H1 (cell line): ENCODE data around the gene RECK. TPM values are rescaled to one million over a fixed set of nuclear protein-coding genes. Genes with fewer than 3 reads are reported as not detected.

Experiments
- CTCF ChIA-PET: fragments of 300-600 bp; sonication (Branson Sonifier 250); formaldehyde crosslinking; loops from one replicate; lab custom pipeline; 2021; ENCODE audit not compliant: partially characterized antibody; lab: Charles Lee
- POLR2A ChIA-PET: fragments of 300-600 bp; sonication (Branson Sonifier 250); formaldehyde crosslinking; loops from one replicate; lab custom pipeline; 2021; ENCODE audit warnings: inconsistent platforms; ENCODE audit not compliant: partially characterized antibody; lab: Charles Lee
- DNase-seq, 2 experiments: peaks; one replicate each; pipeline versions ENCODE4 v3.0.0 to v3.0.0-alpha.2; 2010 to 2022; ENCODE audit warnings: low spot score in 2 of 2, low read depth in 1 of 2, mixed read lengths in 1 of 2
- FAIRE-seq: peaks from 2 replicates; lab custom pipeline; 2011; peaks lifted over from hg19 to GRCh38; lab: Jason Lieb, UNC
- H2AFZ ChIP-seq: 2 replicates; pipeline ENCODE4 v1.8.1; 2012; ENCODE audit warnings: low read length, inconsistent platforms
- H2AK5ac ChIP-seq: 2 replicates; pipeline ENCODE4 v1.6.1; 2013; ENCODE audit warnings: low read depth, low read length
- H2BK120ac ChIP-seq: replicated peaks from 2 replicates; pipeline ENCODE3; 2013; ENCODE audit warnings: low read depth, low read length, inconsistent platforms
- H2BK12ac ChIP-seq: 2 replicates; pipeline ENCODE4 v1.6.1; 2013; ENCODE audit warnings: low read depth, low read length
- H2BK15ac ChIP-seq: 2 replicates; pipeline ENCODE4 v1.6.1; 2013; ENCODE audit warnings: low read length
- H2BK20ac ChIP-seq: 2 replicates; pipeline ENCODE4 v1.6.1; 2013; ENCODE audit warnings: low read length
- H2BK5ac ChIP-seq: 2 replicates; pipeline ENCODE4 v1.6.1; 2013; ENCODE audit warnings: low read depth, low read length
- H3K14ac ChIP-seq: 2 replicates; pipeline ENCODE4 v1.6.1; 2013; ENCODE audit warnings: inconsistent platforms; ENCODE audit not compliant: insufficient read length
- H3K18ac ChIP-seq: 2 replicates; pipeline ENCODE4 v1.6.1; 2013; ENCODE audit warnings: low read length; ENCODE audit errors: extremely low read depth
- H3K23ac ChIP-seq: 2 replicates; pipeline ENCODE4 v1.6.1; 2013; ENCODE audit warnings: inconsistent platforms; ENCODE audit not compliant: insufficient read length
- H3K23me2 ChIP-seq: 2 replicates; pipeline ENCODE4 v1.6.1; 2013; ENCODE audit warnings: low read depth, low read length
- H3K27ac ChIP-seq: 2 replicates; pipeline ENCODE4 v1.6.1; 2011; ENCODE audit warnings: low read depth, low read length, inconsistent platforms
- H3K27me3 ChIP-seq, 4 experiments: replicated peaks in 1 of 4; 1 replicate in 1 of 4; 2 replicates in 3 of 4; pipeline versions ENCODE4 v1.6.1 to v1.8.1; 2011 to 2013; ENCODE audit warnings: low read length in 3 of 4, mild to moderate bottlenecking in 3 of 4, inconsistent platforms in 2 of 4, mixed read lengths in 2 of 4, moderate library complexity in 1 of 4; ENCODE audit not compliant: control insufficient read depth in 3 of 4, insufficient read depth in 3 of 4; ENCODE audit errors: extremely low read depth in 1 of 4
- H3K36me3 ChIP-seq, 4 experiments: 2 replicates each; pipeline versions ENCODE4 v1.6.1 to v1.8.1; 2011 to 2013; ENCODE audit warnings: mild to moderate bottlenecking in 4 of 4, low read length in 3 of 4, moderate library complexity in 2 of 4, control low read depth in 1 of 4, inconsistent platforms in 1 of 4; ENCODE audit not compliant: insufficient read depth in 4 of 4, control insufficient read depth in 2 of 4
- H3K4ac ChIP-seq: replicated peaks from 2 replicates; pipeline ENCODE3; 2013; ENCODE audit warnings: low read length, low read depth, mixed read lengths, inconsistent platforms; ENCODE audit not compliant: insufficient read length
- H3K4me1 ChIP-seq, 4 experiments: replicated peaks in 1 of 4; 1 replicate in 1 of 4; 2 replicates in 3 of 4; pipeline versions ENCODE4 v1.6.1 to v1.8.1; 2011 to 2013; ENCODE audit warnings: low read length in 3 of 4, inconsistent platforms in 2 of 4, mixed read lengths in 1 of 4; ENCODE audit not compliant: insufficient read depth in 4 of 4, control insufficient read depth in 3 of 4
- H3K4me2 ChIP-seq, 2 experiments: 2 replicates each; pipeline versions ENCODE4 v1.6.1 to v1.8.1; 2011 to 2013; ENCODE audit warnings: low read depth in 2 of 2, low read length in 2 of 2, control low read depth in 1 of 2, inconsistent platforms in 1 of 2, mild to moderate bottlenecking in 1 of 2; ENCODE audit not compliant: insufficient read depth in 1 of 2
- H3K4me3 ChIP-seq, 4 experiments: fragments of 200-600, 300-600 bp in 1 of 4; sonication (generic), shearing (Covaris generic), sonication (Bioruptor Twin) in 1 of 4; 2 replicates each; pipeline versions ENCODE4 v1.5.1 to v1.8.1; 2011 to 2016; ENCODE audit warnings: low read length in 4 of 4, low read depth in 3 of 4, control low read depth in 2 of 4, inconsistent platforms in 2 of 4, mild to moderate bottlenecking in 2 of 4, mixed read lengths in 1 of 4, moderate library complexity in 1 of 4; ENCODE audit not compliant: insufficient read depth in 2 of 4; ENCODE audit errors: extremely low read depth in 1 of 4
- H3K56ac ChIP-seq: replicated peaks from 2 replicates; pipeline ENCODE3; 2013; ENCODE audit warnings: low read depth, mild to moderate bottlenecking, mixed read lengths, low read length, inconsistent platforms; ENCODE audit not compliant: insufficient read length
- H3K79me1 ChIP-seq: 2 replicates; pipeline ENCODE4 v1.6.1; 2013; ENCODE audit warnings: low read depth, low read length, control low read depth
- H3K79me2 ChIP-seq, 2 experiments: 2 replicates each; pipeline versions ENCODE4 v1.6.1 to v1.8.1; 2012 to 2013; ENCODE audit warnings: low read length in 2 of 2, mild to moderate bottlenecking in 2 of 2, inconsistent platforms in 1 of 2; ENCODE audit not compliant: insufficient read depth in 2 of 2, control insufficient read depth in 1 of 2
- H3K9ac ChIP-seq, 4 experiments: replicated peaks in 1 of 4; 1 replicate in 1 of 4; 2 replicates in 3 of 4; pipeline versions ENCODE4 v1.6.1 to v1.8.1; 2011 to 2013; ENCODE audit warnings: low read depth in 3 of 4, low read length in 3 of 4, control low read depth in 2 of 4, mild to moderate bottlenecking in 2 of 4, moderate library complexity in 2 of 4, inconsistent platforms in 1 of 4; ENCODE audit errors: extremely low read depth in 1 of 4
- H3K9me3 ChIP-seq, 2 experiments: 2 replicates each; pipeline versions ENCODE4 v1.6.1 to v1.8.1; 2012 to 2013; ENCODE audit warnings: mild to moderate bottlenecking in 2 of 2, moderate library complexity in 2 of 2, control low read depth in 1 of 2, inconsistent platforms in 1 of 2, low read depth in 1 of 2, low read length in 1 of 2, mixed read lengths in 1 of 2; ENCODE audit not compliant: insufficient read depth in 2 of 2
- H4K20me1 ChIP-seq, 2 experiments: replicated peaks in 1 of 2; 2 replicates each; pipeline versions ENCODE3 to v1.8.1; 2011 to 2013; ENCODE audit warnings: inconsistent platforms in 2 of 2, low read length in 2 of 2, mild to moderate bottlenecking in 1 of 2; ENCODE audit not compliant: insufficient read depth in 2 of 2, control insufficient read depth in 1 of 2
- H4K5ac ChIP-seq: 2 replicates; pipeline ENCODE4 v1.6.1; 2013; ENCODE audit warnings: low read length, low read depth, mixed read lengths, inconsistent platforms; ENCODE audit not compliant: insufficient read length
- H4K8ac ChIP-seq: 2 replicates; pipeline ENCODE4 v1.8.0; 2013; ENCODE audit warnings: mild to moderate bottlenecking, moderate library complexity, low read length, inconsistent platforms; ENCODE audit not compliant: insufficient read depth; ENCODE audit errors: extremely low read depth
- H4K91ac ChIP-seq: replicated peaks from 2 replicates; pipeline ENCODE3; 2013; ENCODE audit warnings: low read length, mixed read lengths, inconsistent platforms; ENCODE audit not compliant: insufficient read length
- BRCA1 ChIP-seq: IDR thresholded peaks from 2 replicates; pipeline ENCODE4 v1.6.1; 2012; ENCODE audit warnings: low read depth, low read length, improper control_type of control experiment
- CREB1 ChIP-seq: IDR thresholded peaks from 2 replicates; pipeline ENCODE4 v1.6.1; 2012; ENCODE audit warnings: inconsistent platforms
- WGBS, 2 experiments: shearing (Covaris generic) in 1 of 2; methylation state at CpG; one replicate each; pipeline versions ENCODE4 v1.1.6 to v1.1.7; 2013 to 2015; ENCODE audit warnings: low lambda C conversion rate in 2 of 2, mixed read lengths in 2 of 2, inconsistent platforms in 1 of 2, low coverage in 1 of 2, missing lambda C conversion rate in 1 of 2; ENCODE audit not compliant: insufficient replicate concordance in 2 of 2, insufficient coverage in 1 of 2, insufficient read length in 1 of 2; ENCODE audit errors: extremely low coverage in 1 of 2, missing lambda C conversion rate in 1 of 2; 5-methylcytosine and 5-hydroxymethylcytosine counted together
- polyA plus RNA-seq, 7 experiments: library from polyadenylated mRNA; depleted of rRNA in 3 of 7; stranded (reverse) in 5 of 7; unstranded in 2 of 7; fragments of >200 nt in 5 of 7; fragments of 200-250 nt in 2 of 7; gene quantifications; 1 replicate in 5 of 7; 2 replicates in 1 of 7; 4 replicates in 1 of 7; pipeline versions ENCODE4 v1.2.1 to v1.2.3, GENCODE V29; 2011 to 2013; ENCODE audit warnings: missing spikeins in 2 of 7, mixed read lengths in 2 of 7
- total RNA-seq: library from RNA; stranded (reverse); fragmentation: NEBNext Ultra II Directional; extraction: Animal tissue kit (Norgen Biotek cat#: 25700); gene quantifications from 2 replicates; pipeline ENCODE4 v1.2.1, GENCODE V29; 2021

Gene RECK
- total and polyA plus RNA-seq, 2 of the 8 experiments (the other 6 are each of a cell fraction or from before 2014, with no cell fraction given) = 5.4 to 9.8 TPM

GRCh38 chr9:36149197-36149596 lies 112.5 kb downstream of the RECK start:
- Histone ChIP-seq H4K20me1 (peaks cover 0 to 4% of the 10 kb centered on the region in 2 experiments), H2BK5ac (no peak overlapping the region), H3K9me3 (peaks cover 0 to 7% of the 10 kb centered on the region in 2 experiments; a peak in 2 of 4 replicates), H3K4me1 (peaks cover 0 to 4% (median 0%) of the 10 kb centered on the region in 4 experiments; a peak in 1 of 7 replicates), H4K91ac (no peak overlapping the region), H4K8ac (no peak overlapping the region), H3K36me3 (no peaks in the 10 kb centered on the region; a peak in 1 of 8 replicates), H3K79me2 (no peaks in the 10 kb centered on the region), H3K18ac (no peak overlapping the region), H2BK12ac (no peak overlapping the region), H3K4me2 (no peak overlapping the region), H3K23ac (no peak overlapping the region), H2AK5ac (no peak overlapping the region), H4K5ac (no peak overlapping the region), H2BK15ac (no peak overlapping the region), H3K4ac (no peak overlapping the region), H3K56ac (no peak overlapping the region), H2BK120ac (no peak overlapping the region), H3K23me2 (peaks cover 4% of the 10 kb centered on the region; the same call in 1 of the 2 replicates), H3K4me3 (no peak overlapping the region), H3K27ac (no peak overlapping the region), H3K9ac (no peak overlapping the region), H3K14ac (no peak overlapping the region), H2AFZ (no peak overlapping the region), H3K79me1 (no peaks in the 10 kb centered on the region), H3K27me3 (no peaks in the 10 kb centered on the region), H2BK20ac (no peak overlapping the region)
- no peak for DNase-seq
- FAIRE-seq = no peak
- CTCF ChIA-PET = interaction anchor here (1.1 to 5.3 kb wide), 7 partner anchors 8 to 46 kb away, joined by 3 to 48 read pairs (median 4); no protein-coding TSS in a partner anchor
- POLR2A ChIA-PET = interaction anchor here (1.2 to 3.6 kb wide), 2 partner anchors 15 to 88 kb away, joined by 3 to 18 read pairs; no protein-coding TSS in a partner anchor
- WGBS, 2 experiments = 84% methylated on average over 3 of the region's 4 CpGs; no CpG with 5 or more reads in 1 of the 2 experiments
- TF ChIP-seq CREB1 = no peak
- TF ChIP-seq BRCA1 = no peak
